ENCODE measurements around the gene KCNN2. TPM values are rescaled to one million over a fixed set of nuclear protein-coding genes. Genes with fewer than 3 reads are reported as not detected.
A peak's percentile ranks its signal among the peaks of the same experiment; 100 is the strongest.

KCNN2 gene
- total and polyA plus RNA-seq, 7 donors: 0.31 to 8.2 (median 3.6) TPM; not detected in 2

GRCh38 chr5:114339108-114339507, 22.8 kb upstream of the KCNN2 start:
- Histone ChIP-seq H3K36me3 (no peaks in the 10 kb centered on the region), H3K4me1 (no peaks in the 10 kb centered on the region), H3K27me3 (no peaks in the 10 kb centered on the region), H3K9me3 (no peaks in the 10 kb centered on the region), H3K4me3 (no peak overlapping the region), H3K27ac (no peak overlapping the region)
- WGBS, 2 donors: 83 to 89% methylated on average over 3 of the region's 3 CpGs
- TF ChIP-seq CTCF (IDR thresholded peaks at IDR 0.05): no peak
- no peak for TF ChIP-seq POLR2A (IDR thresholded peaks at IDR 0.05)
- TF ChIP-seq EP300 (IDR thresholded peaks at IDR 0.05): no peak
- TF ChIP-seq POLR2AphosphoS5 (IDR thresholded peaks at IDR 0.05): no peak
- no peak for DNase-seq
- intact Hi-C loops (cut with DNase I): no loop called here

- Histone ChIP-seq H3K27ac (no peak overlapping the region), H3K9me3 (no peaks in the 10 kb centered on the region), H3K27me3 (no peaks in the 10 kb centered on the region), H3K4me1 (no peaks in the 10 kb centered on the region), H3K36me3 (no peaks in the 10 kb centered on the region), H3K4me3 (no peak overlapping the region)
- WGBS, 2 donors: 82 to 89% methylated on average over 4 of the region's 4 CpGs
- TF ChIP-seq POLR2AphosphoS5 (IDR thresholded peaks at IDR 0.05): no peak
- TF ChIP-seq POLR2A (IDR thresholded peaks at IDR 0.05): no peak
- no peak for TF ChIP-seq CTCF (IDR thresholded peaks at IDR 0.05)
- no peak for TF ChIP-seq EP300 (IDR thresholded peaks at IDR 0.05)
- intact Hi-C loops (cut with DNase I): no loop called here
- no peak for DNase-seq
These were observed 15.7 kb upstream of the KCNN2 start for GRCh38 chr5:114346181-114346580.

GRCh38 chr5:114355086-114355830, 6.6 kb upstream of the KCNN2 start:
- Histone ChIP-seq H3K27ac (peak overlapping the region in 2 of 4 donors; percentile 40 to 44), H3K4me1 (peaks cover 0 to 8% (median 0%) of the 10 kb centered on the region in 4 donors), H3K36me3 (no peaks in the 10 kb centered on the region), H3K4me3 (no peak overlapping the region), H3K9me3 (no peaks in the 10 kb centered on the region), H3K27me3 (no peaks in the 10 kb centered on the region)
- TF ChIP-seq POLR2A (IDR thresholded peaks at IDR 0.05): no peak
- no peak for TF ChIP-seq EP300 (IDR thresholded peaks at IDR 0.05)
- TF ChIP-seq POLR2AphosphoS5 (IDR thresholded peaks at IDR 0.05): no peak
- TF ChIP-seq CTCF (IDR thresholded peaks at IDR 0.05): no peak
- DNase-seq: no peak
- intact Hi-C loops (cut with DNase I): no loop called here
- WGBS, 2 donors: 48 to 57% methylated on average over 5 of the region's 5 CpGs

- Histone ChIP-seq H3K27me3 (peaks cover 0 to 27% (median 0%) of the 10 kb centered on the region in 3 donors), H3K36me3 (no peaks in the 10 kb centered on the region), H3K27ac (no peak overlapping the region), H3K4me3 (no peak overlapping the region), H3K4me1 (peaks cover 0 to 39% (median 18%) of the 10 kb centered on the region in 4 donors), H3K9me3 (no peaks in the 10 kb centered on the region)
- WGBS, 2 donors: 56 to 60% methylated on average over 2 of the region's 2 CpGs
- no peak for DNase-seq
- no peak for TF ChIP-seq POLR2AphosphoS5 (IDR thresholded peaks at IDR 0.05)
- no peak for TF ChIP-seq EP300 (IDR thresholded peaks at IDR 0.05)
- TF ChIP-seq CTCF (IDR thresholded peaks at IDR 0.05): no peak
- TF ChIP-seq POLR2A (IDR thresholded peaks at IDR 0.05): no peak
- intact Hi-C loops (cut with DNase I): no loop called here
These were observed 3.5 kb upstream of the KCNN2 start for GRCh38 chr5:114358329-114358728.

Measured in sigmoid colon (tissue), 7 donors.